Progenitor cell of endocrine pancreas (in vitro differentiated cells): Measurements from ENCODE around the gene KSR2. TPM values are rescaled to one million over a fixed set of nuclear protein-coding genes. Genes with fewer than 3 reads are reported as not detected.

Experiments
- DNase-seq: peaks from one replicate; pipeline ENCODE4 v3.0.0; 2021; ENCODE audit warnings: low spot score; ENCODE audit not compliant: unreplicated experiment
- H3K27ac Mint-ChIP-seq: 2 replicates; pipeline ENCODE4 v1.8.0; 2021; ENCODE audit warnings: mild to moderate bottlenecking, moderate library complexity, mixed read lengths
- H3K27me3 Mint-ChIP-seq: 2 replicates; pipeline ENCODE4 v1.8.0; 2021; ENCODE audit warnings: mixed read lengths
- H3K36me3 Mint-ChIP-seq: 2 replicates; pipeline ENCODE4 v1.8.0; 2022; ENCODE audit warnings: mixed read lengths; ENCODE audit not compliant: insufficient read depth
- H3K4me1 Mint-ChIP-seq: 2 replicates; pipeline ENCODE4 v1.8.0; 2021; ENCODE audit warnings: low read depth, mixed read lengths
- H3K4me3 Mint-ChIP-seq: 2 replicates; pipeline ENCODE4 v1.8.0; 2021; ENCODE audit warnings: low read depth, mild to moderate bottlenecking, moderate library complexity, mixed read lengths
- H3K9me3 Mint-ChIP-seq: 2 replicates; pipeline ENCODE4 v1.8.0; 2021; ENCODE audit warnings: low read depth, mixed read lengths
- total RNA-seq: library from RNA; stranded (reverse); gene quantifications from 2 replicates; pipeline ENCODE4 v1.2.1, GENCODE V29; 2021
- TF ChIP-seq, protein P1 (sequence below): fragments of 200-600 bp; sonication (generic); IDR thresholded peaks from one replicate; pipeline ENCODE4 v1.5.0; 2021; ENCODE audit warnings: antibody characterized with exemption, mild to moderate bottlenecking; ENCODE audit not compliant: unreplicated experiment

The KSR2 gene
- total RNA-seq, 1 donor from 2014 or later = 1.8 TPM

DNA sequence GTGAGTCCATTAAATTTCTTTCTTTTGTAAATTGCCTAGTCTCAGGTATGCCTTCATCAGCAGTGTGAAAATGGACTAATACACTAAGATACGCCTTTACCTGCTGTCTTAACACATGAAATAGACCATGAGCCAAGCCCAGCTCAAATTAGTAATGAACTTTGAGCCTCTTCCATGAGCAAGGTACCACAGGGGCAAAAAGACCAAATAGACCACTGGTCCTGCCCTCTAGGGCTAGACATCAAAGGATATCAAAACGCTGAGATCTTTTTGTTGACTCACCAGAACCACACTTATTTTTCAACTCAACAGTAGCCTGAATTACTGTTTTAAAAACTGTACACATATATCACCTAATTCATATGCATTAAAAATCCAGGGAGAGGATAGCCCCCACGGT lies 469.9 kb downstream of the KSR2 start:
- H3K9me3 Mint-ChIP-seq = no peaks in the 10 kb centered on the region
- peaks cover 93% of the 10 kb centered on the region for H3K27me3 Mint-ChIP-seq
- DNase-seq = no peak

DNA sequence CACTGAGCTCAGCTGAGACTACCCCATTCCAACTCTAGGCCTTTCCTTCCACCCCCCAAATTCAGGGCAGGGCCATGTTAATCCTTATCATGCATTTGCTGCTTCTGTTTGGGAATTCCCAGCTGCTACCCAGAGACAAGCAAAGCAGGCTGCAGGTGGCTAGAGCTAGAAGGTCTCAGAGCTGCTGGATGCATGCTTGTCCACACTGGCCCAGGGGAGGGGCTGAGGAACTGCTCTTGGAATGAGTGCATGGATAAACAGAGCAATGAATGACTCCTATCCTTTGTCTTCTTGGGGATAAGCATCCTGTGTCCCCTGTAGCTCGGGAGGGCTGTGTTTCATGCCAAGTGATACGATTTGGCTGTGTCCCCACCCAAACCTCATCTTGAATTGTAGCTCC lies 470.5 kb downstream of the KSR2 start:
- TF ChIP-seq, protein P1, sequence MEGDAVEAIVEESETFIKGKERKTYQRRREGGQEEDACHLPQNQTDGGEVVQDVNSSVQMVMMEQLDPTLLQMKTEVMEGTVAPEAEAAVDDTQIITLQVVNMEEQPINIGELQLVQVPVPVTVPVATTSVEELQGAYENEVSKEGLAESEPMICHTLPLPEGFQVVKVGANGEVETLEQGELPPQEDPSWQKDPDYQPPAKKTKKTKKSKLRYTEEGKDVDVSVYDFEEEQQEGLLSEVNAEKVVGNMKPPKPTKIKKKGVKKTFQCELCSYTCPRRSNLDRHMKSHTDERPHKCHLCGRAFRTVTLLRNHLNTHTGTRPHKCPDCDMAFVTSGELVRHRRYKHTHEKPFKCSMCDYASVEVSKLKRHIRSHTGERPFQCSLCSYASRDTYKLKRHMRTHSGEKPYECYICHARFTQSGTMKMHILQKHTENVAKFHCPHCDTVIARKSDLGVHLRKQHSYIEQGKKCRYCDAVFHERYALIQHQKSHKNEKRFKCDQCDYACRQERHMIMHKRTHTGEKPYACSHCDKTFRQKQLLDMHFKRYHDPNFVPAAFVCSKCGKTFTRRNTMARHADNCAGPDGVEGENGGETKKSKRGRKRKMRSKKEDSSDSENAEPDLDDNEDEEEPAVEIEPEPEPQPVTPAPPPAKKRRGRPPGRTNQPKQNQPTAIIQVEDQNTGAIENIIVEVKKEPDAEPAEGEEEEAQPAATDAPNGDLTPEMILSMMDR = no peak
- no peaks in the 10 kb centered on the region for H3K36me3 Mint-ChIP-seq
- no peak overlapping the region for H3K4me3 Mint-ChIP-seq
- DNase-seq = no peak
- H3K27me3 Mint-ChIP-seq = peaks cover 93% of the 10 kb centered on the region
- H3K4me1 Mint-ChIP-seq = peaks cover 7% of the 10 kb centered on the region
- no peaks in the 10 kb centered on the region for H3K9me3 Mint-ChIP-seq
- no peak overlapping the region for H3K27ac Mint-ChIP-seq

More for the DNA sequence above, 469.9 kb downstream of the KSR2 start:
- peaks cover 7% of the 10 kb centered on the region for H3K4me1 Mint-ChIP-seq
- TF ChIP-seq, protein P1 = no peak
- H3K4me3 Mint-ChIP-seq = no peak overlapping the region
- H3K27ac Mint-ChIP-seq = no peak overlapping the region
- H3K36me3 Mint-ChIP-seq = no peaks in the 10 kb centered on the region

GRCh38 chr12:117497407-117497806 lies 471.4 kb downstream of the KSR2 start:
- TF ChIP-seq, protein P1 = no peak
- Mint-ChIP-seq H3K9me3 (no peaks in the 10 kb centered on the region), H3K4me3 (no peak overlapping the region), H3K27ac (no peak overlapping the region), H3K4me1 (peaks cover 3% of the 10 kb centered on the region), H3K36me3 (no peaks in the 10 kb centered on the region), H3K27me3 (peaks cover 94% of the 10 kb centered on the region)
- no peak for DNase-seq

GRCh38 chr12:117494833-117495655 lies 473.7 kb downstream of the KSR2 start:
- Mint-ChIP-seq H3K27ac (peak overlapping the region; percentile 56), H3K4me3 (no peak overlapping the region), H3K9me3 (no peaks in the 10 kb centered on the region), H3K36me3 (no peaks in the 10 kb centered on the region), H3K27me3 (peaks cover 91% of the 10 kb centered on the region), H3K4me1 (no peaks in the 10 kb centered on the region)
- no peak for DNase-seq
- TF ChIP-seq, protein P1 = no peak

DNA sequence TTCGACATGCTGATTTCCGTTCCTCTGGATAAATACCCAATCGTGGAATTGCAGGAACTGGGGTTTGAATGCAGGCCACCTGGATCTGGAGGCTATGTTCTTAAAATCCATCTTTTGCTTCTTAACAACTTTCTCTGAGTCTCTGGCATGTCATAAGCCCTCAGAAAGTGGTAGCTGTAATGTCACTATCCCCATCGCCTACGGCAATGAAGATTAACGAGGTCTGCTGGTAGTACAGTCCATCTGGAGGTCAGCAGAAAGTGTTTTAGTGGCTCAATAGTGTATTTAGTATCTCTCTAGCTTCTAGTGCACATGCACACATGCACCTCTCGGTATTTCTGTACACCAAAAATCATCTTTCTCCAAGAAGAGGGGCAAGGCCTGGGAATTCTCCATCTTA lies 477.1 kb downstream of the KSR2 start:
- Mint-ChIP-seq H3K4me3 (no peak overlapping the region), H3K27me3 (peaks cover 90% of the 10 kb centered on the region), H3K36me3 (no peaks in the 10 kb centered on the region), H3K27ac (no peak overlapping the region), H3K9me3 (no peaks in the 10 kb centered on the region), H3K4me1 (no peaks in the 10 kb centered on the region)
- TF ChIP-seq, protein P1 = no peak
- no peak for DNase-seq
